Measurements from ENCODE around the gene SGCG. TPM values are rescaled to one million over a fixed set of nuclear protein-coding genes. Genes with fewer than 3 reads are reported as not detected.
"Not testable (repeated sequence)": the region's sequence is repeated elsewhere in the genome, so short reads cannot be mapped to it uniquely, and the experiment has no call there.

The SGCG gene
- total RNA-seq, 1 experiment from 2014 or later = not detected

DNA sequence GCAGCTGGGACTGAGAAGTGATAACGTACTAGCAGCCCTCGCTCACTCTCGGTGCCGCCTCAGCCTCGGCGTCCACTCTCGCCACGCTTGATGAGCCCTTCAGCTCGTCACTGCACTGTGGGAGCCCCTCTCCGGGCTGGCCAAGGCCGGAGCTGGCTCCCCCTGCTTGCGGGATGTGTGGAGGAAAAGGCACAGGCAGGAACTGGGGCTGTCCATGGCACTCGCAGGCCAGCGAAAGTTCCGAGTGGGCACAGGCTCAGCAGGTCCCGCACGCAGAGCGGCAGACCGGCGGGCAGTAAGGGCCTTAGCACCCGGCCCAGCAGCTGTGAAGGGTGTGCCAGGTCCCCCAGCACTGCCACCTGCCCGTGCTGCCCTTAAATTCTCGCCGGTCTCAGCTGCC lies 38.8 kb upstream of the SGCG start:
- Mint-ChIP-seq H3K27me3 (ENCODE audit: low read depth) (no peaks in the 10 kb centered on the region), H3K4me1 (no peaks in the 10 kb centered on the region)

DNA sequence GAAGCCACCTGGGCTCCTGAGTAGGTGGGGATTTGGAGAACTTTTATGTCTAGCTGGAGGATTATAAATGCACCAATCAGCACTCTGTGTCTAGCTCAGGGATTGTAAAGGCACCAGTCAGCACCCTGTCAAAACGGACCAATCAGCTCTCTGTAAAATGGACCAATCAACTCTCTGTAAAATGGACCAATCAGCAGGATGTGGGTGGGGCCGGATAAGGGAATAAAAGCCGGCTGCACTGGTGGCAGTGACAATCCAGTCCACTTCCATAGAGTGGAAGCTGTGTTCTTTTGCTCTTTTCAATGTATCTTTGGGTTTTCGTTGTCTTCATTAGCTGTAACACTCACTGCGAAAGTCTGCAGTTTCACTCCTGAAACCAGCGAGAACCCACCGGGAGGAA lies 38.2 kb upstream of the SGCG start:
- not testable (repeated sequence) for H3K27ac Mint-ChIP-seq; H3K27me3 Mint-ChIP-seq (ENCODE audit: low read depth)
- WGBS (ENCODE audit: extremely low coverage, insufficient read length, low lambda C conversion rate) = no CpG with 5 or more reads among the region's 7 CpGs

More for the DNA sequence above, 38.8 kb upstream of the SGCG start:
- Histone ChIP-seq H2BK15ac (ENCODE audit: low read depth, low read length) (no peak overlapping the region), H2BK12ac (ENCODE audit: insufficient read length, low read depth, low read length) (no peak overlapping the region), H3K56ac (ENCODE audit: insufficient read length, low read depth, low read length) (no peak overlapping the region), H3K9me3 (ENCODE audit: control insufficient read depth, low read depth, low read length) (peaks cover 11% of the 10 kb centered on the region), H2BK120ac (ENCODE audit: low read depth, low read length, poor library complexity, severe bottlenecking) (no peak overlapping the region), H3K4me1 (ENCODE audit: insufficient read depth, low read length) (no peaks in the 10 kb centered on the region), H3K14ac (ENCODE audit: insufficient read depth, low read length) (no peak overlapping the region), H3K4ac (ENCODE audit: low read depth, low read length) (no peak overlapping the region), H3K23ac (ENCODE audit: insufficient read length, low read depth, low read length) (no peak overlapping the region), H3K79me2 (ENCODE audit: insufficient read depth, low read length) (no peaks in the 10 kb centered on the region), H3K4me2 (ENCODE audit: insufficient read depth, insufficient read length, low read length) (no peak overlapping the region), H3K79me1 (ENCODE audit: insufficient read depth, low read depth, low read length, poor library complexity, severe bottlenecking) (no peaks in the 10 kb centered on the region), H4K8ac (replicated peaks; ENCODE audit: insufficient read length, low read depth, low read length) (no peak overlapping the region), H2AFZ (ENCODE audit: low read length) (no peak overlapping the region), H2BK20ac (ENCODE audit: low read depth, low read length, poor library complexity, severe bottlenecking) (no peak overlapping the region), H3K27me3 (ENCODE audit: insufficient read depth, low read length) (no peaks in the 10 kb centered on the region), H3K23me2 (ENCODE audit: insufficient read length, low read depth, low read length, poor library complexity, severe bottlenecking) (no peaks in the 10 kb centered on the region), H4K5ac (ENCODE audit: insufficient read length, low read depth, low read length) (no peak overlapping the region), H3K9ac (ENCODE audit: extremely low read depth, insufficient read length, low read length) (no peak overlapping the region), H3K18ac (ENCODE audit: insufficient read length, low read depth, low read length) (no peak overlapping the region), H3T11ph (ENCODE audit: low read length) (no peak overlapping the region), H4K20me1 (ENCODE audit: control insufficient read depth, insufficient read depth, insufficient read length) (no peaks in the 10 kb centered on the region), H4K91ac (ENCODE audit: insufficient read length, low read depth, low read length) (no peak overlapping the region), H3K27ac (ENCODE audit: insufficient read length, low read depth, low read length) (no peak overlapping the region), H2BK5ac (ENCODE audit: insufficient read length, low read length) (no peak overlapping the region), H2AK5ac (ENCODE audit: insufficient read length, low read length) (no peak overlapping the region)
- Mint-ChIP-seq H3K4me3 (no peak overlapping the region), H3K9me3 (peaks cover 14 to 28% of the 10 kb centered on the region in 2 experiments), H3K27ac (no peak overlapping the region), H3K36me3 (ENCODE audit: insufficient read depth in 1 of 3, low read depth in 3 of 3) (peaks cover 0 to 20% (median 9%) of the 10 kb centered on the region in 3 experiments; a peak in 2 of 7 replicates)
- TF ChIP-seq, protein P1, sequence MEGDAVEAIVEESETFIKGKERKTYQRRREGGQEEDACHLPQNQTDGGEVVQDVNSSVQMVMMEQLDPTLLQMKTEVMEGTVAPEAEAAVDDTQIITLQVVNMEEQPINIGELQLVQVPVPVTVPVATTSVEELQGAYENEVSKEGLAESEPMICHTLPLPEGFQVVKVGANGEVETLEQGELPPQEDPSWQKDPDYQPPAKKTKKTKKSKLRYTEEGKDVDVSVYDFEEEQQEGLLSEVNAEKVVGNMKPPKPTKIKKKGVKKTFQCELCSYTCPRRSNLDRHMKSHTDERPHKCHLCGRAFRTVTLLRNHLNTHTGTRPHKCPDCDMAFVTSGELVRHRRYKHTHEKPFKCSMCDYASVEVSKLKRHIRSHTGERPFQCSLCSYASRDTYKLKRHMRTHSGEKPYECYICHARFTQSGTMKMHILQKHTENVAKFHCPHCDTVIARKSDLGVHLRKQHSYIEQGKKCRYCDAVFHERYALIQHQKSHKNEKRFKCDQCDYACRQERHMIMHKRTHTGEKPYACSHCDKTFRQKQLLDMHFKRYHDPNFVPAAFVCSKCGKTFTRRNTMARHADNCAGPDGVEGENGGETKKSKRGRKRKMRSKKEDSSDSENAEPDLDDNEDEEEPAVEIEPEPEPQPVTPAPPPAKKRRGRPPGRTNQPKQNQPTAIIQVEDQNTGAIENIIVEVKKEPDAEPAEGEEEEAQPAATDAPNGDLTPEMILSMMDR (conservative IDR thresholded peaks at IDR 0.05) = no peak
- WGBS (ENCODE audit: extremely low coverage, insufficient read length, low lambda C conversion rate) = no CpG with 5 or more reads among the region's 24 CpGs
- no peak for DNase-seq

More for the DNA sequence above, 38.2 kb upstream of the SGCG start:
- not testable (repeated sequence) for H3K18ac ChIP-seq (ENCODE audit: insufficient read length, low read depth, low read length); H3K4me3 Mint-ChIP-seq; H4K91ac ChIP-seq (ENCODE audit: insufficient read length, low read depth, low read length); H3K27ac ChIP-seq (ENCODE audit: insufficient read length, low read depth, low read length); H4K5ac ChIP-seq (ENCODE audit: insufficient read length, low read depth, low read length); H2AK5ac ChIP-seq (ENCODE audit: insufficient read length, low read length); H2AFZ ChIP-seq (ENCODE audit: low read length); H3K9ac ChIP-seq (ENCODE audit: extremely low read depth, insufficient read length, low read length); H3K23me2 ChIP-seq (ENCODE audit: insufficient read length, low read depth, low read length, poor library complexity, severe bottlenecking); DNase-seq; H3K23ac ChIP-seq (ENCODE audit: insufficient read length, low read depth, low read length); H3K4me2 ChIP-seq (ENCODE audit: insufficient read depth, insufficient read length, low read length); H3T11ph ChIP-seq (ENCODE audit: low read length); H3K14ac ChIP-seq (ENCODE audit: insufficient read depth, low read length); H2BK5ac ChIP-seq (ENCODE audit: insufficient read length, low read length); H4K20me1 ChIP-seq (ENCODE audit: control insufficient read depth, insufficient read depth, insufficient read length); H3K4me1 Mint-ChIP-seq; H2BK120ac ChIP-seq (ENCODE audit: low read depth, low read length, poor library complexity, severe bottlenecking); H4K8ac ChIP-seq (replicated peaks; ENCODE audit: insufficient read length, low read depth, low read length); H3K27me3 ChIP-seq (ENCODE audit: insufficient read depth, low read length); H3K56ac ChIP-seq (ENCODE audit: insufficient read length, low read depth, low read length); H3K4ac ChIP-seq (ENCODE audit: low read depth, low read length); H2BK12ac ChIP-seq (ENCODE audit: insufficient read length, low read depth, low read length); H3K79me2 ChIP-seq (ENCODE audit: insufficient read depth, low read length); H2BK15ac ChIP-seq (ENCODE audit: low read depth, low read length); H3K4me1 ChIP-seq (ENCODE audit: insufficient read depth, low read length); H3K79me1 ChIP-seq (ENCODE audit: insufficient read depth, low read depth, low read length, poor library complexity, severe bottlenecking); H2BK20ac ChIP-seq (ENCODE audit: low read depth, low read length, poor library complexity, severe bottlenecking)
- peaks cover 11% of the 10 kb centered on the region for H3K9me3 ChIP-seq (ENCODE audit: control insufficient read depth, low read depth, low read length)
- Mint-ChIP-seq H3K36me3 (ENCODE audit: insufficient read depth in 1 of 3, low read depth in 3 of 3) (peaks cover 0 to 20% (median 9%) of the 10 kb centered on the region in 3 experiments; a peak in 2 of 7 replicates), H3K9me3 (peaks cover 14 to 28% of the 10 kb centered on the region in 2 experiments)

All from H9 (cell line).